ENCODE data around the gene HSPBAP1. TPM values are rescaled to one million over a fixed set of nuclear protein-coding genes. Genes with fewer than 3 reads are reported as not detected.
"Not testable (repeated sequence)": the region's sequence is repeated elsewhere in the genome, so short reads cannot be mapped to it uniquely, and the experiment has no call there.

HSPBAP1 gene
- total and polyA plus RNA-seq, 2 donors from 2014 or later = 8.3 to 12.5 TPM

DNA sequence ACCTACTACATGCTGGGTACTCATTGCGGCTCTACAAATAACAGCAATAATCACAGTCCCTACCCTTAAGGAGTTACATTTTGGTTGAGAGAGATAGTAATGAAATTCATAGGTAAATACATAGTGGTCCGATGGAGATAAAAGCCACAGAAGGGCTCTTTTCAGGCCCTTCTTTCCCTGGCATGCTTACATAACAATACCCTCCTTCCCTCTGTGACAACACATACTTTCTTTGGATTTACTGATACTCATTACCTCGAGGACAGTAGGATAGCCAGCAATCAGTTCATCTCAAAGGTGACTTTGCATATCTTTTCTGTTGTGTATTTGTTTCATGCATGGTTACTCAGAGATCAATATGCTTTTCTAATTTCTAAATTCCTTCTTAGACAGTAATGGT, 54.5 kb downstream of the HSPBAP1 start:
- Histone ChIP-seq H3K4me1 (ENCODE audit: control insufficient read depth in 2 of 3, insufficient read depth in 2 of 3, low read depth in 1 of 3, low read length in 3 of 3) (no peaks in the 10 kb centered on the region), H3K27me3 (ENCODE audit: control insufficient read depth, insufficient read depth, low read length) (no peaks in the 10 kb centered on the region), H3K9ac (ENCODE audit: low read length in 3 of 3) (no peak overlapping the region), H3K4me3 (ENCODE audit: low read length in 3 of 3) (no peak overlapping the region), H3K9me3 (ENCODE audit: control insufficient read depth in 2 of 3, insufficient read depth in 1 of 3, low read length in 3 of 3) (peaks cover 0 to 3% (median 0%) of the 10 kb centered on the region in 3 donors), H3K36me3 (ENCODE audit: control insufficient read depth in 2 of 3, insufficient read depth in 3 of 3, low read length in 3 of 3) (peaks cover 2 to 9% (median 5%) of the 10 kb centered on the region in 3 donors), H3K27ac (ENCODE audit: low read depth in 2 of 2, low read length in 2 of 2) (no peak overlapping the region)
- DNase-seq (no peak), FAIRE-seq (no peak)
- TF ChIP-seq, protein P1, sequence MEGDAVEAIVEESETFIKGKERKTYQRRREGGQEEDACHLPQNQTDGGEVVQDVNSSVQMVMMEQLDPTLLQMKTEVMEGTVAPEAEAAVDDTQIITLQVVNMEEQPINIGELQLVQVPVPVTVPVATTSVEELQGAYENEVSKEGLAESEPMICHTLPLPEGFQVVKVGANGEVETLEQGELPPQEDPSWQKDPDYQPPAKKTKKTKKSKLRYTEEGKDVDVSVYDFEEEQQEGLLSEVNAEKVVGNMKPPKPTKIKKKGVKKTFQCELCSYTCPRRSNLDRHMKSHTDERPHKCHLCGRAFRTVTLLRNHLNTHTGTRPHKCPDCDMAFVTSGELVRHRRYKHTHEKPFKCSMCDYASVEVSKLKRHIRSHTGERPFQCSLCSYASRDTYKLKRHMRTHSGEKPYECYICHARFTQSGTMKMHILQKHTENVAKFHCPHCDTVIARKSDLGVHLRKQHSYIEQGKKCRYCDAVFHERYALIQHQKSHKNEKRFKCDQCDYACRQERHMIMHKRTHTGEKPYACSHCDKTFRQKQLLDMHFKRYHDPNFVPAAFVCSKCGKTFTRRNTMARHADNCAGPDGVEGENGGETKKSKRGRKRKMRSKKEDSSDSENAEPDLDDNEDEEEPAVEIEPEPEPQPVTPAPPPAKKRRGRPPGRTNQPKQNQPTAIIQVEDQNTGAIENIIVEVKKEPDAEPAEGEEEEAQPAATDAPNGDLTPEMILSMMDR (IDR thresholded peaks at IDR 0.05; ENCODE audit: borderline replicate concordance, extremely low read depth, insufficient read depth) = no peak
- intact Hi-C loops (cut with DNase I) = no loop called here

DNA sequence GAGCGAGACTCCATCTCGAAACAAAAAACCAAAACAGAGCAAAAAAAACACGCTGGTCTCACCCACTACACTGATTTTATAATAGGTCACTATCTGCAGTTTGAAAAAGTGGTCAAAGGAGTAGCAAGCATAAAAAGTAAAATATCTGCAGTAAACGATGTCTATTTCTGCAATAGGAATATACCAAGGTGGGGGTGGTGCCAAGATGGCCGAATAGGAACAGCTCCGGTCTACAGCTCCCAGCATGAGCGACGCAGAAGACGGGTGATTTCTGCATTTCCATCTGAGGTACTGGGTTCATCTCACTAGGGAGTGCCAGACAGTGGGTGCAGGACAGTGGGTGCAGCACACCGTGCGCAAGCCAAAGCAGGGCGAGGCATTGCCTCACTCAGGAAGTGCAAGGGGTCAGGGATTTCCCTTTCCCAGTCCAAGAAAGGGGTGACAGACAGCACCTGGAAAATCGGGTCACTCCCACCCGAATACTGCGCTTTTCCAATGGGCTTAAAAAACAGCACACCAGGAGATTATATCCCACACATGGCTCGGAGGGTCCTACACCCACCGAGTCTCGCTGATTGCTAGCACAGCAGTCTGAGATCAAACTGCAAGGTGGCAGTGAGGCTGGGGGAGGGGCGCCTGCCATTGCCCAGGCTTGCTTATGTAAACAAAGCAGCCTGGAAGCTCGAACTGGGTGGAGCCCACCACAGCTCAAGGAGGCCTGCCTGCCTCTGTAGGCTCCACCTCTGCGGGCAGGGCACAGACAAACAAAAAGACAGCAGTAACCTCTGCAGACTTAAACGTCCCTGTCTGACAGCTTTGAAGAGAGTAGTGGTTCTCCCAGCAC, 60.7 kb downstream of the HSPBAP1 start:
- DNase-seq; H3K9me3 ChIP-seq (ENCODE audit: control insufficient read depth in 2 of 3, insufficient read depth in 1 of 3, low read length in 3 of 3); H3K27me3 ChIP-seq (ENCODE audit: control insufficient read depth, insufficient read depth, low read length); H3K27ac ChIP-seq (ENCODE audit: low read depth in 2 of 2, low read length in 2 of 2); intact Hi-C loops (cut with DNase I); H3K36me3 ChIP-seq (ENCODE audit: control insufficient read depth in 2 of 3, insufficient read depth in 3 of 3, low read length in 3 of 3); FAIRE-seq; H3K4me3 ChIP-seq (ENCODE audit: low read length in 3 of 3); H3K4me1 ChIP-seq (ENCODE audit: control insufficient read depth in 2 of 3, insufficient read depth in 2 of 3, low read depth in 1 of 3, low read length in 3 of 3); H3K9ac ChIP-seq (ENCODE audit: low read length in 3 of 3): not testable (repeated sequence)

DNA sequence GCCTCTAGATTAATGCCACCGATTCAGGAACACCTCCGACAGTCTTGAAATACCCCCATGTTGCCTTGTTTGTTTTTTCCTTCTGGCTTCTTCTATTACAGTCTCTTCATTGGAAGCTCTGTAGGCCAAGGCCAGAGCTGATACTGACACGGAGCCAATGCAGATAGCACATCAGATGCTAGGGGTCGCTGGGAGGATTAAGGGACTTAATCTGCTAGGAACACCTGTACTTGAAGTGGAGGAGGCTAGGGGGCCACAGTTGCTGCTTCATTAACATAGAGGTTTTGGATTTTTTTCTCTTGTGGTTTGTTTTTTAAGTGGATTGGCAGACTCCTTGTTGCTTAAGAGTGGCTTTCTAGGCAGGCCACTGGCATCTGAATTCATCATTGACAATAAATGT, 63.4 kb downstream of the HSPBAP1 start:
- intact Hi-C loops (cut with DNase I) = no loop called here
- DNase-seq = no peak
- no peaks in the 10 kb centered on the region for H3K27me3 ChIP-seq (ENCODE audit: control insufficient read depth, insufficient read depth, low read length)
- peaks cover 0 to 2% (median 0%) of the 10 kb centered on the region in 3 donors for H3K36me3 ChIP-seq (ENCODE audit: control insufficient read depth in 2 of 3, insufficient read depth in 3 of 3, low read length in 3 of 3)
- no peaks in the 10 kb centered on the region for H3K4me1 ChIP-seq (ENCODE audit: control insufficient read depth in 2 of 3, insufficient read depth in 2 of 3, low read depth in 1 of 3, low read length in 3 of 3)
- no peaks in the 10 kb centered on the region for H3K9me3 ChIP-seq (ENCODE audit: control insufficient read depth in 2 of 3, insufficient read depth in 1 of 3, low read length in 3 of 3)
- TF ChIP-seq, protein P1 (IDR thresholded peaks at IDR 0.05; ENCODE audit: borderline replicate concordance, extremely low read depth, insufficient read depth) = no peak
- no peak overlapping the region for H3K4me3 ChIP-seq (ENCODE audit: low read length in 3 of 3)
- H3K27ac ChIP-seq (ENCODE audit: low read depth in 2 of 2, low read length in 2 of 2) = no peak overlapping the region
- no peak overlapping the region for H3K9ac ChIP-seq (ENCODE audit: low read length in 3 of 3)
- FAIRE-seq = no peak

DNA sequence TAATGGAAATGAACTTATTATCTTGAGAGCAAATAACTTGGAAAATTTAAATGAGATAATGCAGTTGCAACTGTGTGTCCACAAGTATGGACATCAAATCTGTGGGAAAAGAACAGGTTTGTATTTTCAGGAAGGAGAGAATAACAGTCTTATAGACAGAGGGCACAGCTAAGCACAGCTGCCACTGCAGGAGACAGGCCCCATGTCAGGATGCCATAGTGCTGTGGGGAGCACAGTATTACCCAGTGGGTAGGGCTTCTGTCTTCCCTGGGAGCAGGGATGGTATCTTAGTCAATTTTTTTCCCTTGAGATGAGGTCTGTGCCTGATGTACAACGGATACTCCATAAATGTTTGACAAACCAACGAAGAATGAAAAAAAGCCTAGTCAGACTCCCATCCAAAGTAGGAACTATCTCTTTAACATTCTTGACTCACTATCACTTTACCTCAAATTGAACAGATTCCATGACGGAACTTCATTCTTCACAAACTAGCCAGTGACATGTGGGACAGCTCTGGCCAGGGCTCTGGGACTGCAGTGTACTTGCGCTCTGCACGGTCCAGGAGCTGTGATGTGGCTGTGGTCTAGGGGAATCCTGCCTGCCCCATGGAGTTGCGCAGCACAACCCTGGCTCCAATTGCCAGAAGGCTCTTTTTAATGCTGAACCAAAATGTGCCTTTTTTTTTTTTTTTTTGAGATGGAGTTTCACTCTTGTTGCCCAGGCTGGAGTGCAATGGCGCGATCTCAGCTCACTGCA, 64.7 kb downstream of the HSPBAP1 start:
- no peaks in the 10 kb centered on the region for H3K4me1 ChIP-seq (ENCODE audit: control insufficient read depth in 2 of 3, insufficient read depth in 2 of 3, low read depth in 1 of 3, low read length in 3 of 3)
- H3K27ac ChIP-seq (ENCODE audit: low read depth in 2 of 2, low read length in 2 of 2) = no peak overlapping the region
- H3K36me3 ChIP-seq (ENCODE audit: control insufficient read depth in 2 of 3, insufficient read depth in 3 of 3, low read length in 3 of 3) = peaks cover 0 to 2% (median 0%) of the 10 kb centered on the region in 3 donors
- H3K9me3 ChIP-seq (ENCODE audit: control insufficient read depth in 2 of 3, insufficient read depth in 1 of 3, low read length in 3 of 3) = no peaks in the 10 kb centered on the region
- no peak for FAIRE-seq
- no peak overlapping the region for H3K4me3 ChIP-seq (ENCODE audit: low read length in 3 of 3)
- TF ChIP-seq, protein P1 (IDR thresholded peaks at IDR 0.05; ENCODE audit: borderline replicate concordance, extremely low read depth, insufficient read depth) = no peak
- no peak overlapping the region for H3K9ac ChIP-seq (ENCODE audit: low read length in 3 of 3)
- H3K27me3 ChIP-seq (ENCODE audit: control insufficient read depth, insufficient read depth, low read length) = no peaks in the 10 kb centered on the region
- DNase-seq = no peak
- intact Hi-C loops (cut with DNase I) = no loop called here

Data from kidney (tissue), 14 donors.